OCI-LY3 (cell line): Measurements from ENCODE around the gene LONP1.

ENCODE experiments used
- EZH2phosphoT487 ChIP-seq: fragments of 200-600 bp; shearing (Covaris generic); IDR thresholded peaks from 2 replicates; pipeline ENCODE4 v1.6.1; 2018; ENCODE audit warnings: antibody characterized with exemption, mixed run types, low read depth
- TF ChIP-seq, protein P1 (sequence below): fragments of 200-600, 300-600 bp; sonication (generic); IDR thresholded peaks from 2 replicates; pipeline ENCODE4 v1.5.1; 2014; ENCODE audit warnings: antibody characterized with exemption, low read length, low read depth

- TF ChIP-seq, protein P1, sequence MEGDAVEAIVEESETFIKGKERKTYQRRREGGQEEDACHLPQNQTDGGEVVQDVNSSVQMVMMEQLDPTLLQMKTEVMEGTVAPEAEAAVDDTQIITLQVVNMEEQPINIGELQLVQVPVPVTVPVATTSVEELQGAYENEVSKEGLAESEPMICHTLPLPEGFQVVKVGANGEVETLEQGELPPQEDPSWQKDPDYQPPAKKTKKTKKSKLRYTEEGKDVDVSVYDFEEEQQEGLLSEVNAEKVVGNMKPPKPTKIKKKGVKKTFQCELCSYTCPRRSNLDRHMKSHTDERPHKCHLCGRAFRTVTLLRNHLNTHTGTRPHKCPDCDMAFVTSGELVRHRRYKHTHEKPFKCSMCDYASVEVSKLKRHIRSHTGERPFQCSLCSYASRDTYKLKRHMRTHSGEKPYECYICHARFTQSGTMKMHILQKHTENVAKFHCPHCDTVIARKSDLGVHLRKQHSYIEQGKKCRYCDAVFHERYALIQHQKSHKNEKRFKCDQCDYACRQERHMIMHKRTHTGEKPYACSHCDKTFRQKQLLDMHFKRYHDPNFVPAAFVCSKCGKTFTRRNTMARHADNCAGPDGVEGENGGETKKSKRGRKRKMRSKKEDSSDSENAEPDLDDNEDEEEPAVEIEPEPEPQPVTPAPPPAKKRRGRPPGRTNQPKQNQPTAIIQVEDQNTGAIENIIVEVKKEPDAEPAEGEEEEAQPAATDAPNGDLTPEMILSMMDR, result no peak
- no peak for TF ChIP-seq EZH2phosphoT487
Measured at GRCh38 chr19:5678071-5678718, 41.8 kb downstream of the LONP1 start.
